GM18511 (cell line): Measurements from ENCODE around the gene TEDC2.

Experiments
- ATAC-seq: cut with Tn5 transposase; IDR thresholded peaks from one replicate; pipeline ENCODE4 v1.9.1; 2021; ENCODE audit warnings: mild to moderate bottlenecking, moderate library complexity; ENCODE audit not compliant: unreplicated experiment

The TEDC2 gene

GRCh38 chr16:2464333-2464732 is 4.4 kb downstream of the TEDC2 start:
- no peak for ATAC-seq

DNA sequence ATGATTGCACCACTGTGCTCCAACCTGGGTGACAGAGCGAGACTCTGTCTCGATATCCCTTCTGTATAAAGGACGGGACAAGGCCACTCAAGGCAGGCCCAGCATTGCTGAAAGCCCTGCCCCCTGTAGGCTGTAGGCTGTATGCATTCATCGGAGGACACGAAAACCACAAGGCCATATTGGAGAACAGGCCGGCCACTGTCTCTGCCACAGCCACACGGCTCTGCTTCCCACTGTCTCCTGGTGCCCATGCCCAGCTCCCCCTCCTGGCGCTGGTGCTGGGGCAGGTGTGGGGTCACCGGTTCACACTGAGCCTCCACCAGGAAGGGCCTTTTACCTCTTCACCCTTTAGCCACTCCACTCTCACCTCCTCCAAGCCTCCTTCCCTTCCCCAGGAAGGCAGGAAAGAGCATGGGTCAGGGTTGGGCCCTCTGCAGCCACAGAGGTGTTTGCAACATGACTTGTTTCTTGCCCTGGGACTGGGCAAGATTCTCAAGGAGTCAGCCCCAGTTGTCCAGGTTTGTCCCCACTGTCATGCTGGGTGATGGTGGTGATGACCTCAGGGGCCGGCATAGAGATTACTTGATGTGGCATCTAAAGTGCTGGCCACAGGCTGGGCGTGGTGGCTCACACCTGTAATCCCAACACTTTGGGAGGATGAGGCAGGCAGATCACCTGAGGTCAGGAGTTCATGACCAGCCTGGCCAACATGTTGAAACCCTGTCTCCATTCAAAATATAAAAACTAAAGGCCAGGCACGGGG is 5.9 kb downstream of the TEDC2 start:
- no peak for ATAC-seq

DNA sequence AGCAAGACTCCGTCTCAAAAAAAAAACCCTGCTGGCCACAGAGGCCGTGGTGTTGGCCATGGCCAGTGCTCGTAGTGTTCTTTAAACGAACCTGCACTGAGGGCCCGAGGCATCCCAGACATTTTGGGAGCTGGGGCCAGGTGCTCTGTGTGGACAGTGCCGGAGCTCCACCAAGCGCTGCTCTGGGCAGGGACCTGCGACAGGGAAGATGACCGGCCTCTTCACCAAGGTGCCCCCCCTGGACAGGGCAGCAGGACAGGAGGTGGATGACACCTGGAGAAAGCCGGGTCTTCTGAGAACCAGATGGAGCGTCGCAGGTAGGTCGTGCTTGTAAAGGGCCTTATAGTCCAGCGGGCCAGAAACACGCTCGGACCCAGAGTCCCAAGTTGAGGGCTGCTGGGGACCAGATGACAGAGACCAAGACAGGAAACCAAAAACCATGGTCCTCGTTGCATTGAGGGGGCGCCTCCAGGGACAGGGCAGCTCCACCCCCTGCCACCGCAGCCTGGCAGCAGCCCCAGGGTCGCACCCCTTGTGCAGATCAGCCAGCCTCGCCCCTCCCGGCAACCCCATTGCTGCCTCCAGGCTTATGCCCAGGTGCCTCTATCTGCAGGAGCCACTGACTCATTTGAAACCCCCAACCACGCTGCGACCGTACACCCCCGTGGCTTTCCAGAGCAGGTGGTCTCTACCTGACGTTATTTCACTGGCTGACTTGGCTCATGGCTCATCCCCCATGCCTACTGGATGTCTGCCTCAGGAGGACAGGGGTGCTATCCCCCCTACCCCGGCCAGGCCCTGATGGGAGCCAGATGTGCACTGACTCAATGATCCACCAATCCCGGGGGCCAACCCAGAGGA is 7.0 kb downstream of the TEDC2 start:
- no peak for ATAC-seq

DNA sequence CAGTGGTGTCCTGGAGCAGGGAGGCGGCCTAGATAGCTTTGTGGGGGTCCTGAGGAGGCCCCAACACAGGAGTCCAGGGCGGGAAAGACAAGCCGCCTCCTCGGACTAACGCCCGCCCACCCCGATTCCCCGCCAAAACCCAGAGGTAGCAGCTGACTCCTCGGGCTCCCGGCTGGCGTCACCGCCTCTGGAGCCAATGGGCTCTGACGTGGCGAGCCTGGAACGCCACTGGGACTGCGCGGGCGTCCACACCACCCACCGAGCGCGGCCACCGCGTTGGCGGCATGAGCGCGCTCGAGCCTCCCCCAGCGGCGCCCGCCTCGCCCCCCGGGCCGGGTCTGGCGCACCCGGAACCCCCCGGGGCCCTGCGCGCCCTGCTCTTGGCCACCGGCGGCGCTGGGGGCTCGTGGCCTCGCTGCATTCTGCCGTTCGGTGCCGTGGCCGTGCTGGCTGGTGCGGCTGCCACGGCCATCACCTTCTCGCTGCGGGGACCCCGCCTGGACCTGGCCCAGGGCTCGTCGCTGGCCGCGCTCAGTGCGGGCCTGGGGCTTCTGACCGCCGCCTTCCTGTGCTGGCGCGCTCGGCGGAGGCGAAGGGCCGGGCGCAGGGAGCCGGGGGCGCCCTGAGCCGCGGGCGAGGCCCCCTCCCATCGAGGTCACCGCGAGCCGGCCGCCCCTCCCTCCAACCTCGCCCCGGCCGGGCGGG is 7.8 kb downstream of the TEDC2 start:
- no peak for ATAC-seq

DNA sequence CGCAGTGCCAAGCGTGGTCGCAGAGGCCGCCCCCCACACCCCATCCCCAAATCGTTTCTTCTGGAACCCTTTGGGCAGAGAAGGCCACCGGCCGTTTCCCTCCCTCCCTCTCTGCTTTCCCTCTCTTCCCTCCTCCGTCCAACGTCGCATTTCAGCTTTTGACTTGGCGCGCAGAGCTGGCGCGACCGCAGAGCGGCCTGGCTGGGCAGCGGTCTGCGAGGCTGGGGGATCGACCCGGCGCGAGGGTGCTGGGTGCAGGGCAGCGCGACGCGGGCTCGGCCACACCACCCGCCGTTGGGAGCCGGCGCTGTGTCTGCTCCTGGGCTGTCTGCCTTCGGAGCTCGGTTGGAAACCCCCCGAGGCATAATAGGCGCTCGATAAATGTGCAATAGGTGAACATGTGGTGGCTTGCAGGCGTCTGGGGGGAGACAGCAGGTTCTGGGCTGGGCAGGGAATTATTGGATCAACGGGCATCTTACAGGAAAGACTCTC is 8.4 kb downstream of the TEDC2 start:
- no peak for ATAC-seq

DNA sequence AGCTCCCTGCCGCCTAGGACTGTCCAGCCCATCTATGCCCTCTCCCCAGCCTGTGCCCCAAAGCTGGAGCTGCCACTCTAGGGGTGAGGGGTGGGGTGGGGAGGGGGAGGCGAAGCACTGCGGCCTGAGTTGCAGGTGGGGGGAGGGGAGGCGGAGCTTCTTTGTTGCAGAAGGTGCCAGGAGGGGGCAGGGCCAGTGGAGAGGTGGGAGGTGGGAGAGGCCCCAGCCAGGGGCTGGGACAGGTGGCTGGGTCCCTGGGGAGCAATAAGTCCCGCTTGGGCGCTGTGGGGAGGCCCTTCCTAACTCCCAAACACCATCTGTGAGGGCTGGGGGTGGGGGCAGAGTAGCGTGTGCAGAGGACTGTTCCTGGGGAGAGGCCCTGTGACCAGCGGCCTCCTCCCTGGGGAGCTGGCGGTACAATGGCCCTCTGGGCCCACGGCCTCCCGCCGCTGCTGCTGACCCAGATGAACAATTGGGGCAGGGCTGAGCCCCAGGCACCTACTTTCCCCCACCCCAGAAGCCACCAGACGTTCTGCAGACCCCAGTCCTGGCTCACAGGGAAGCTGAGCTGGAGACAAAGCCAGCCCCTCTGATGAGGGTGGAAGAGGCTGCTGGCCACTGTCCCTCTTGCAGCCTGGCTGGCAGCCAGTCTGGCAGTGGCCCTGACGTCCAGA is 9.0 kb downstream of the TEDC2 start:
- ATAC-seq: peak; percentile 51

GRCh38 chr16:2469399-2470233 is 9.7 kb downstream of the TEDC2 start:
- no peak for ATAC-seq

DNA sequence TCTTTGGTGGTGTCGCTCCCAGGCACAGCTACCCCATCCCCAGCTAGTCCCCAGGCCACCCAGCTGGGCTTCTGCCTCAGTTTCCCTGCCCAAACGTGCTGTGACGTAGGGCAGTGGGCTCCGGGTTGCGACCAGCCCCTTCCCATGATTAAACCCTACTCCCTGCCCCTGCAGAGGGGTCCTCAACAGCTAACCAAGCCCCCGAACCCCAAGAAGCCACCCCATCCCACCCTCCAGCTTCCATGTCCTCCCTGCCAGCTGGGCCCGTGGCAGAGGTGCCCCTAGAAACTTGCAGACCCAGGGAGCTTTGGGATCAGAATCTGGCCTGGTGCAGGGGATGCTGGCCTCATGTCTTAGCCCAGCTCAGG is 10.3 kb downstream of the TEDC2 start:
- no peak for ATAC-seq

- no peak for ATAC-seq
These were observed 10.7 kb downstream of the TEDC2 start for GRCh38 chr16:2470603-2471015.

DNA sequence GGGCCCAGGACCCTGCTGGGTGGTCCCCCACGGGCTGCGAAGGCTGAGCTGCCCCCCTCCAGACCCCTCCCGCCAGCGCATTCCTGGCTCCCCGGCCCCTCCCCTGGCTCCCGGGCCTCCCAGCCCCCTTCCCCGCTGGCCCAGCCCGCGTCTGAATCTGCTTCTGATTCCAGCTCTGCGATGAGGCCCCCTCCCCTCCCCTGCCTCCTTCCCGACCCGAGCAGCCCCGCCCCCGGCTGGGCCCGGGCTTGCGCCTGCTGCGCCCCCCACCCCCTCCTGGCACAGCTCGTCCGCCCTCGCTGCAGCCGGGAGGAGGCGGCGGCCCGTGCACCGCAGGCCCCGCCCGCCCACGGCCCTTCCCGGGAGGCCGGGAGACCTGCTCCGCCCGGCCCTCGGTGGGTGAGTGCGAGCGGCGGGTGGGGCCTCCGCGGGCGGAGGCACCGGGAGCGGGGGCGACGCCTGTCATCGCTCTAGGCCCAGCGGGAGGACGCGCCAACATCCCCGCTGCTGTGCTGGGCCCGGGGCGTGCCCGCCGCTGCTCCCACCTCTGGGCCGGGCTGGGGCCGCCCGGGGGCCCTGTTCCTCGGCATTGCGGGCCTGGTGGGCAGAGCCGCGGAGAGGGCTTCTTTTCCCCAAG is 11.2 kb downstream of the TEDC2 start, which contains the start of gene NTN3:
TSS of gene NTN3 (plus strand) at position 282 of the 637 bp plus-strand sequence. CDS start 405 bp downstream, outside the sequence.
- no peak for ATAC-seq

DNA sequence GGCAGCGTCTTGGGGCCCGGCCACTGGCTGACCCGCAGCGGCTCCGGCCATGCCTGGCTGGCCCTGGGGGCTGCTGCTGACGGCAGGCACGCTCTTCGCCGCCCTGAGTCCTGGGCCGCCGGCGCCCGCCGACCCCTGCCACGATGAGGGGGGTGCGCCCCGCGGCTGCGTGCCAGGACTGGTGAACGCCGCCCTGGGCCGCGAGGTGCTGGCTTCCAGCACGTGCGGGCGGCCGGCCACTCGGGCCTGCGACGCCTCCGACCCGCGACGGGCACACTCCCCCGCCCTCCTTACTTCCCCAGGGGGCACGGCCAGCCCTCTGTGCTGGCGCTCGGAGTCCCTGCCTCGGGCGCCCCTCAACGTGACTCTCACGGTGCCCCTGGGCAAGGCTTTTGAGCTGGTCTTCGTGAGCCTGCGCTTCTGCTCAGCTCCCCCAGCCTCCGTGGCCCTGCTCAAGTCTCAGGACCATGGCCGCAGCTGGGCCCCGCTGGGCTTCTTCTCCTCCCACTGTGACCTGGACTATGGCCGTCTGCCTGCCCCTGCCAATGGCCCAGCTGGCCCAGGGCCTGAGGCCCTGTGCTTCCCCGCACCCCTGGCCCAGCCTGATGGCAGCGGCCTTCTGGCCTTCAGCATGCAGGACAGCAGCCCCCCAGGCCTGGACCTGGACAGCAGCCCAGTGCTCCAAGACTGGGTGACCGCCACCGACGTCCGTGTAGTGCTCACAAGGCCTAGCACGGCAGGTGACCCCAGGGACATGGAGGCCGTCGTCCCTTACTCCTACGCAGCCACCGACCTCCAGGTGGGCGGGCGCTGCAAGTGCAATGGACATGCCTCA is 12.0 kb downstream of the TEDC2 start:
- ATAC-seq: no peak

- ATAC-seq: no peak
These were observed 12.6 kb downstream of the TEDC2 start for GRCh38 chr16:2472488-2472864.

GRCh38 chr16:2472885-2473445 is 13.1 kb downstream of the TEDC2 start:
- no peak for ATAC-seq

- ATAC-seq: no peak
These were observed 13.6 kb downstream of the TEDC2 start for GRCh38 chr16:2473446-2473926.

GRCh38 chr16:2473999-2474876 is 14.3 kb downstream of the TEDC2 start:
- peak; percentile 53 for ATAC-seq

GRCh38 chr16:2474877-2475412 is 15.0 kb downstream of the TEDC2 start, which contains the start of gene TBC1D24:
TBC1D24 (plus strand) TSS chr16:2475127; CDS start chr16:2496149, 21,022 bp downstream.
- ATAC-seq: peak; percentile 60
